Measurements from ENCODE around the gene KDM3A.

KDM3A gene

GRCh38 chr2:86500325-86501083, 59.3 kb downstream of the KDM3A start:
- DNase-seq: no peak
- intact Hi-C loops (cut with DNase I): no loop called here

GRCh38 chr2:86507600-86507999, 66.4 kb downstream of the KDM3A start:
- DNase-seq: no peak
- intact Hi-C loops (cut with DNase I): no loop called here

- DNase-seq: no peak
- intact Hi-C loops (cut with DNase I): no loop called here
Measured at GRCh38 chr2:86510436-86510933, 69.3 kb downstream of the KDM3A start.

- intact Hi-C loops (cut with DNase I): no loop called here
- DNase-seq: no peak
Measured at GRCh38 chr2:86512034-86512433, 70.9 kb downstream of the KDM3A start.

GRCh38 chr2:86512892-86513291, 71.7 kb downstream of the KDM3A start:
- intact Hi-C loops (cut with DNase I): no loop called here
- no peak for DNase-seq

GRCh38 chr2:86513948-86514660, 72.9 kb downstream of the KDM3A start:
- DNase-seq: no peak
- intact Hi-C loops (cut with DNase I): no loop called here

- DNase-seq: peak in 40 of 42 donors; percentile 11 to 79 (median 54)
- intact Hi-C loops (cut with DNase I): no loop called here
Measured at GRCh38 chr2:86518481-86518880, 77.3 kb downstream of the KDM3A start.

GRCh38 chr2:86519349-86519748, 78.2 kb downstream of the KDM3A start:
- no peak for DNase-seq
- intact Hi-C loops (cut with DNase I): no loop called here

- intact Hi-C loops (cut with DNase I): no loop called here
- DNase-seq: no peak
Measured at GRCh38 chr2:86520153-86520552, 79.0 kb downstream of the KDM3A start.

GRCh38 chr2:86521922-86522321, 80.8 kb downstream of the KDM3A start:
- DNase-seq: peak in 15 of 42 donors; percentile 8 to 73 (median 32)

GRCh38 chr2:86522711-86523110, 81.5 kb downstream of the KDM3A start:
- intact Hi-C loops (cut with DNase I): no loop called here
- DNase-seq: peak in 13 of 42 donors; percentile 12 to 74 (median 39)

More at GRCh38 chr2:86521922-86522321, 80.8 kb downstream of the KDM3A start:
- intact Hi-C loops (cut with DNase I): no loop called here

- peak in 4 of 42 donors; percentile 21 to 57 (median 46) for DNase-seq
- intact Hi-C loops (cut with DNase I): no loop called here
Measured at GRCh38 chr2:86523491-86523890, 82.3 kb downstream of the KDM3A start.

- intact Hi-C loops (cut with DNase I): no loop called here
- DNase-seq: no peak
Measured at GRCh38 chr2:86525421-86526340, 84.5 kb downstream of the KDM3A start.

GRCh38 chr2:86533589-86533988, 92.4 kb downstream of the KDM3A start:
- DNase-seq: no peak
- intact Hi-C loops (cut with DNase I): no loop called here

- no peak for DNase-seq
- intact Hi-C loops (cut with DNase I): no loop called here
Measured at GRCh38 chr2:86541334-86541733, 100.2 kb downstream of the KDM3A start.
